ENCODE results near the gene KRTAP1-4. TPM values are rescaled to one million over a fixed set of nuclear protein-coding genes. Genes with fewer than 3 reads are reported as not detected.
"Not testable (repeated sequence)": the region's sequence is repeated elsewhere in the genome, so short reads cannot be mapped to it uniquely, and the experiment has no call there.

Gene KRTAP1-4, protein sequence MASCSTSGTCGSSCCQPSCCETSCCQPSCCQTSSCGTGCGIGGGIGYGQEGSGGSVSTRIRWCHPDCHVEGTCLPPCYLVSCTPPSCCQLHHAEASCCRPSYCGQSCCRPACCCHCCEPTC
- not detected for total RNA-seq

DNA sequence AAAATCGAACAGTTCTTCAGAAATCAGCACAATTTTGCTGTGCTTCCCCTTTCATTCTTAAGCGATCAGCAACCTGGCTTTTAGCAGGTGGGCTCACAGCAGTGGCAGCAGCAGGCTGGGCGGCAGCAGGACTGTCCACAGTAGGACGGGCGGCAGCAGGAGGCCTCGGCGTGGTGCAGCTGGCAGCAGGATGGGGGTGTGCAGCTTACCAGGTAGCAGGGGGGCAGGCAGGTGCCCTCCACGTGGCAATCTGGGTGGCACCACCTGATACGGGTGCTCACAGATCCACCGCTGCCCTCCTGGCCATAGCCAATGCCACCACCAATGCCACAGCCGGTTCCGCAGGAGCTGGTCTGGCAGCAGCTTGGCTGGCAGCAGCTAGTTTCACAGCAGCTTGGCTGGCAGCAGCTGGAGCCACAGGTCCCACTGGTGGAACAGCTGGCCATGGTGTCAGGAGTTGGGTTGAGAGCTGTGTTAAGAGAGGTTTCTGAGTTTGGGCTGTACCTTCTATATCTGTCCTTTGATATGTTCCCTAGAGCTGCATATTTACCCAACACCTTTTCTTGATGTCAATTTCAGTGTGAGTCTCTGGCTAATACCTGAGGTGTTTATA, at the start of gene KRTAP1-4:
Gene KRTAP1-4 (minus strand): TSS at position 563 of the 613 bp plus-strand sequence. CDS start 117 bp downstream, at position 446.
- no peak within 1 kb of the TSS for H3K4me3 Mint-ChIP-seq
- DNase-seq: no peak
- peaks cover 19% of the 10 kb centered on the region for H3K27me3 Mint-ChIP-seq
- H3K27ac Mint-ChIP-seq: no peak within 1 kb of the TSS
- ChIA-PET POLR2A (interaction anchor here (0.6 kb wide), 1 partner anchor 95 kb away, joined by 3 read pairs; no protein-coding TSS in a partner anchor), CTCF (no interaction called here)
- H3K4me1 Mint-ChIP-seq (ENCODE audit: low read depth): no peaks in the 10 kb centered on the region
- intact Hi-C loops (cut with micrococcal nuclease): no loop called here
- no peaks in the 10 kb centered on the region for H3K36me3 Mint-ChIP-seq
- no peaks in the 10 kb centered on the region for H3K9me3 Mint-ChIP-seq

GRCh38 chr17:41076788-41077187, 46.8 kb upstream of the KRTAP1-4 start:
- no peak overlapping the region for H3K4me3 Mint-ChIP-seq
- POLR2A ChIA-PET: no interaction called here

DNA sequence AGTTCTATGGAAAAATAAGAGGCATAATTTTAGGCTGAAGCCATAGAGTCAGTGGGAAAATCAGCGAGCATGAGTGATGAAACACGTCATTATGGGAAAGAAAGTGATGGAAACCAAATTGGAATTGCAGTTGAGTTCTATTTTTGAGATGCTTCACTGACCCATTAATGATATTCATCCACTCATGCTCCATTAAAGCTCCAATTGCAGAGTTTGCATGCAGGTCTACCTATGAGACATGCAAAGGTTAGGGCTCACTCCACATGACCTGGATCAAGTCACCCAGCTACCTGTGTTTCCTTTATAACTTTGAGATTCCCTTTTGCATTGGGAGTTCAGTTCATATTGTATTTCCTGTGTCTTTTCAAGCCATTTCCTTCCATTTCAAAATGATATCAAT, 43.7 kb upstream of the KRTAP1-4 start:
- H3K4me3 Mint-ChIP-seq: no peak overlapping the region
- H3K27ac Mint-ChIP-seq: no peak overlapping the region
- DNase-seq: no peak
- POLR2A ChIA-PET: no interaction called here
- H3K9me3 Mint-ChIP-seq: no peaks in the 10 kb centered on the region
- H3K27me3 Mint-ChIP-seq: peaks cover 11% of the 10 kb centered on the region
- CTCF ChIA-PET: no interaction called here
- intact Hi-C loops (cut with micrococcal nuclease): no loop called here
- no peaks in the 10 kb centered on the region for H3K36me3 Mint-ChIP-seq
- H3K4me1 Mint-ChIP-seq (ENCODE audit: low read depth): no peaks in the 10 kb centered on the region

More at GRCh38 chr17:41076788-41077187, 46.8 kb upstream of the KRTAP1-4 start:
- Mint-ChIP-seq H3K27ac (no peak overlapping the region), H3K36me3 (no peaks in the 10 kb centered on the region), H3K27me3 (peaks cover 14% of the 10 kb centered on the region), H3K4me1 (ENCODE audit: low read depth) (no peaks in the 10 kb centered on the region), H3K9me3 (no peaks in the 10 kb centered on the region)
- CTCF ChIA-PET: no interaction called here
- intact Hi-C loops (cut with micrococcal nuclease): no loop called here
- no peak for DNase-seq

GRCh38 chr17:41071606-41072360, 41.8 kb upstream of the KRTAP1-4 start:
- DNase-seq: no peak
- no peak overlapping the region for H3K4me3 Mint-ChIP-seq
- H3K4me1 Mint-ChIP-seq (ENCODE audit: low read depth): no peaks in the 10 kb centered on the region
- ChIA-PET POLR2A (no interaction called here), CTCF (no interaction called here)
- H3K36me3 Mint-ChIP-seq: no peaks in the 10 kb centered on the region
- no peaks in the 10 kb centered on the region for H3K9me3 Mint-ChIP-seq
- H3K27ac Mint-ChIP-seq: no peak overlapping the region
- intact Hi-C loops (cut with micrococcal nuclease): no loop called here
- peaks cover 11% of the 10 kb centered on the region for H3K27me3 Mint-ChIP-seq

DNA sequence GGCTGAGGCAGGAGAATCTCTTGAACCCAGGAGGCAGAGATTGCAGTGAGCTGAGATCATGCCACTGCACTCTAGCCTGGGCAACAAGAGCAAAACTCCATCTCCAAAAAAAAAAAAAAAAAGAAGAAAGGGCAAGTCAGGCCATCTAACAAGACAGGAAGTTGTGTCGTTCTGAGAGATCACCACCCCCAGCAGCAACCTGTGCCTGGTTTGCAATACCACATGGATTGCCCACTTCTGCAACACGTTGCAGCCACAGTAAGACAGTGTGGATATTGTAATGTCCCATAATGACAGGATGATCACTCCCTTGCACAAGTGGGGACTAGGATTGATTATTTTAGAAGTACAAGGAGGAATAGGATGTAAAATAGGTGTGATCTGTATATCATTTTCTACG, 39.0 kb upstream of the KRTAP1-4 start:
- H3K36me3 Mint-ChIP-seq: no peaks in the 10 kb centered on the region
- intact Hi-C loops (cut with micrococcal nuclease): no loop called here
- POLR2A ChIA-PET: no interaction called here
- DNase-seq: no peak
- no peak overlapping the region for H3K27ac Mint-ChIP-seq
- peaks cover 4% of the 10 kb centered on the region for H3K27me3 Mint-ChIP-seq
- H3K4me1 Mint-ChIP-seq (ENCODE audit: low read depth): no peaks in the 10 kb centered on the region
- no peak overlapping the region for H3K4me3 Mint-ChIP-seq
- no peaks in the 10 kb centered on the region for H3K9me3 Mint-ChIP-seq
- CTCF ChIA-PET: no interaction called here

DNA sequence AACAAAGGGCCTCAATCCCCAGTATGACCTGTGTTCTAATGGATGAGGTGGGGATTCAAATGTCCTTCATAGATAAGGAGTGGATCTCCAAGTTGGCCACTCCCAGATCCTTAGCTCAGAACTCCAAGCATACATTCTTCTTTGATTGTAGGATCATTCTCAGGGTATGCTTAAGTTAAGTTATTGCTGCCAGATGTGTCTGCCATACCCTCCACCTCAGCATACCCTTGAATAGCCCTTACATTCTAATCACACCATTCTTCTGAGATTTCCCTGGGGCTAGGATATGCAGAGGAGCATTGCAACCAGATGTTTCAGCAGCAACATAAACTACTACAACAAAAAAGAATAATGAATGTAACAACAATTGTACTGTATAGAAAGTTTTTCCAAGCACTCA, 37.3 kb upstream of the KRTAP1-4 start:
- H3K9me3 Mint-ChIP-seq: no peaks in the 10 kb centered on the region
- H3K27me3 Mint-ChIP-seq: no peaks in the 10 kb centered on the region
- ChIA-PET CTCF (no interaction called here), POLR2A (no interaction called here)
- no peak overlapping the region for H3K4me3 Mint-ChIP-seq
- no peak for DNase-seq
- H3K4me1 Mint-ChIP-seq (ENCODE audit: low read depth): no peaks in the 10 kb centered on the region
- H3K27ac Mint-ChIP-seq: no peak overlapping the region
- H3K36me3 Mint-ChIP-seq: no peaks in the 10 kb centered on the region
- intact Hi-C loops (cut with micrococcal nuclease): no loop called here

- Mint-ChIP-seq H3K9me3 (no peaks in the 10 kb centered on the region), H3K4me3 (no peak within 1 kb of the TSS), H3K36me3 (no peaks in the 10 kb centered on the region), H3K4me1 (ENCODE audit: low read depth) (no peaks in the 10 kb centered on the region), H3K27ac (no peak within 1 kb of the TSS), H3K27me3 (peaks cover 2% of the 10 kb centered on the region)
- ChIA-PET CTCF (no interaction called here), POLR2A (no interaction called here)
- intact Hi-C loops (cut with micrococcal nuclease): no loop called here
- no peak for DNase-seq
These were observed 36.0 kb upstream of the KRTAP1-4 start, which contains the start of gene KRTAP2-4 for GRCh38 chr17:41065829-41066624. TSS of gene KRTAP2-4 (minus strand) at chr17:41065879. CDS start at chr17:41065845, 34 bp downstream.

- CTCF ChIA-PET; H3K4me1 Mint-ChIP-seq (ENCODE audit: low read depth); POLR2A ChIA-PET; H3K4me3 Mint-ChIP-seq; H3K27me3 Mint-ChIP-seq; H3K27ac Mint-ChIP-seq; H3K9me3 Mint-ChIP-seq; DNase-seq; H3K36me3 Mint-ChIP-seq; intact Hi-C loops (cut with micrococcal nuclease): not testable (repeated sequence)
These were observed 35.2 kb upstream of the KRTAP1-4 start for GRCh38 chr17:41065016-41065689.

DNA sequence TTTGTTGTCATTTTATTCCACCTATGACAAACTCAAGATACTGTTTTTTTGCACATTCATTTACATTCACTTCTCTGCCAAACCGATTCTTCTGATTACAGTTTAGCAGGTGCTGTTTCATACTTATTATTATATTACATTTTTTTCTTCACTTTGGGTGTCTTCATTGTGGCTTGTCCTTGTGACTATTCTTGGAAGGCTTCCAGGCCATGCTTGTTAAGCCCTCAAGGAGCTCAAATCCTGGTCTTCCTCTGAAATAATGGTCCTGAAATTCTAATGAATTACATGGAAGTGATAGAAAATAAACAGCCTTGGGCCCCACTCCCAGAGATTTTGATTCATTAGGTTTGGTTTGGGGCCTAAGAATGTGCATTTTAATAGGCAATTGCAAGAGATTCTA, 34.3 kb upstream of the KRTAP1-4 start:
- H3K4me3 Mint-ChIP-seq: no peak overlapping the region
- ChIA-PET POLR2A (no interaction called here), CTCF (interaction anchor here (0.7 kb wide), 1 partner anchor 304 kb away, joined by 3 read pairs; no protein-coding TSS in a partner anchor)
- intact Hi-C loops (cut with micrococcal nuclease): no loop called here
- H3K27me3 Mint-ChIP-seq: peaks cover 13% of the 10 kb centered on the region
- no peak overlapping the region for H3K27ac Mint-ChIP-seq
- H3K36me3 Mint-ChIP-seq: no peaks in the 10 kb centered on the region
- H3K9me3 Mint-ChIP-seq: no peaks in the 10 kb centered on the region
- no peak for DNase-seq
- no peaks in the 10 kb centered on the region for H3K4me1 Mint-ChIP-seq (ENCODE audit: low read depth)

DNA sequence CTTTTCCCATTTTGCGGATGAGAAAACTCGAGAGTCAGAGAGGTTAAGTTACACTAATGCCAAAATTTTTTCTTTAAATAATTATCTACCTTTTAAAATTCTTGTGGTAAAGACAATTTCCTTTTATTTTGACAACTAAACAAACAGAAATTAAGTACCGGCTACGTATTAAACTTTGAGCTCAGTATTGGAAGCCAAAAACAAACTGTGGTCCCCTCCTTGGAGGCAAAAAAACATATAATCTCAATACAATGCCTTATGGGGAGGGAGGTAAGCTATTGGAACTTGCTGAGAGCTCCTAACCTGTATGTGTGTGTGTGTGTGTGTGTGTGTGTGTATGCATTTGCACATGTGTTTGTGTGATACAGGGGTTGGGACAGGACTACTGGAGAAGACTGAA, 33.5 kb upstream of the KRTAP1-4 start:
- POLR2A ChIA-PET: no interaction called here
- CTCF ChIA-PET: no interaction called here
- Mint-ChIP-seq H3K36me3 (no peaks in the 10 kb centered on the region), H3K27me3 (peaks cover 17% of the 10 kb centered on the region), H3K4me1 (ENCODE audit: low read depth) (no peaks in the 10 kb centered on the region), H3K27ac (no peak overlapping the region), H3K4me3 (no peak overlapping the region), H3K9me3 (no peaks in the 10 kb centered on the region)
- DNase-seq: no peak
- intact Hi-C loops (cut with micrococcal nuclease): no loop called here

DNA sequence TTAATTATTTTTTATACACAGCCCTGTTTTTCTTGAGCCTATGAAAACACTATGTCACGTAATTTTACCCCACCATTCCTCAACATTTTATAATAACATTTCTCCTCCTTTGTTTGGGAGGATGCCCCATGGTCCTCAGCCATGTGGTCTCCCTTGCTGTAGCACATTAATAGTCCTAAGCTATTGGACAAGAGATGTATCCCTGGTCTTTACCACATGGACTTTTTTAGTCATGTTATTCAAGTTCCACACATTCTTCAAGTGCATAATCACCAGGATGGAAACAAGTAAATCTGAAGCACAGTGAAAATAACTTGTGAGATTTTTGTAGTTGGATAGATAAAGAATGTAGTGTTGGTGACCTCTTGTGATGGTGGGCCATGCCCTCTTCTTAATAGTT, 32.0 kb upstream of the KRTAP1-4 start:
- H3K27ac Mint-ChIP-seq: no peak overlapping the region
- H3K27me3 Mint-ChIP-seq: peaks cover 23% of the 10 kb centered on the region
- DNase-seq: no peak
- no peaks in the 10 kb centered on the region for H3K36me3 Mint-ChIP-seq
- H3K9me3 Mint-ChIP-seq: peaks cover 4% of the 10 kb centered on the region
- H3K4me1 Mint-ChIP-seq (ENCODE audit: low read depth): no peaks in the 10 kb centered on the region
- ChIA-PET POLR2A (no interaction called here), CTCF (no interaction called here)
- intact Hi-C loops (cut with micrococcal nuclease): no loop called here
- no peak overlapping the region for H3K4me3 Mint-ChIP-seq

- intact Hi-C loops (cut with micrococcal nuclease): no loop called here
- no peak within 1 kb of the TSS for H3K27ac Mint-ChIP-seq
- no peaks in the 10 kb centered on the region for H3K36me3 Mint-ChIP-seq
- peaks cover 4% of the 10 kb centered on the region for H3K9me3 Mint-ChIP-seq
- POLR2A ChIA-PET: no interaction called here
- H3K4me1 Mint-ChIP-seq (ENCODE audit: low read depth): no peaks in the 10 kb centered on the region
- DNase-seq: no peak
- H3K4me3 Mint-ChIP-seq: no peak within 1 kb of the TSS
- peaks cover 24% of the 10 kb centered on the region for H3K27me3 Mint-ChIP-seq
- CTCF ChIA-PET: no interaction called here
These were observed 30.1 kb upstream of the KRTAP1-4 start, which contains the start of gene KRTAP2-3 for GRCh38 chr17:41060052-41060604. TSS of gene KRTAP2-3 (minus strand) at chr17:41060114. CDS start at chr17:41060050, 64 bp downstream.

All from activated CD4-positive, alpha-beta memory T cell treated with anti-CD3 and anti-CD28 coated beads for 36 hours (primary cell).